Progenitor cell of endocrine pancreas (in vitro differentiated cells): ENCODE results near the gene HAO1. TPM values are rescaled to one million over a fixed set of nuclear protein-coding genes. Genes with fewer than 3 reads are reported as not detected.
A peak's percentile ranks its signal among the peaks of the same experiment; 100 is the strongest.

Experiments used
- DNase-seq: peaks from one replicate; pipeline ENCODE4 v3.0.0; 2021; ENCODE audit warnings: low spot score; ENCODE audit not compliant: unreplicated experiment
- H3K27ac Mint-ChIP-seq: 2 replicates; pipeline ENCODE4 v1.8.0; 2021; ENCODE audit warnings: mild to moderate bottlenecking, moderate library complexity, mixed read lengths
- H3K27me3 Mint-ChIP-seq: 2 replicates; pipeline ENCODE4 v1.8.0; 2021; ENCODE audit warnings: mixed read lengths
- H3K36me3 Mint-ChIP-seq: 2 replicates; pipeline ENCODE4 v1.8.0; 2022; ENCODE audit warnings: mixed read lengths; ENCODE audit not compliant: insufficient read depth
- H3K4me1 Mint-ChIP-seq: 2 replicates; pipeline ENCODE4 v1.8.0; 2021; ENCODE audit warnings: low read depth, mixed read lengths
- H3K4me3 Mint-ChIP-seq: 2 replicates; pipeline ENCODE4 v1.8.0; 2021; ENCODE audit warnings: low read depth, mild to moderate bottlenecking, moderate library complexity, mixed read lengths
- H3K9me3 Mint-ChIP-seq: 2 replicates; pipeline ENCODE4 v1.8.0; 2021; ENCODE audit warnings: low read depth, mixed read lengths
- total RNA-seq: library from RNA; stranded (reverse); gene quantifications from 2 replicates; pipeline ENCODE4 v1.2.1, GENCODE V29; 2021
- TF ChIP-seq, protein P1 (sequence below): fragments of 200-600 bp; sonication (generic); IDR thresholded peaks from one replicate; pipeline ENCODE4 v1.5.0; 2021; ENCODE audit warnings: antibody characterized with exemption, mild to moderate bottlenecking; ENCODE audit not compliant: unreplicated experiment

Gene HAO1
- total RNA-seq, 1 donor from 2014 or later, result not detected

DNA sequence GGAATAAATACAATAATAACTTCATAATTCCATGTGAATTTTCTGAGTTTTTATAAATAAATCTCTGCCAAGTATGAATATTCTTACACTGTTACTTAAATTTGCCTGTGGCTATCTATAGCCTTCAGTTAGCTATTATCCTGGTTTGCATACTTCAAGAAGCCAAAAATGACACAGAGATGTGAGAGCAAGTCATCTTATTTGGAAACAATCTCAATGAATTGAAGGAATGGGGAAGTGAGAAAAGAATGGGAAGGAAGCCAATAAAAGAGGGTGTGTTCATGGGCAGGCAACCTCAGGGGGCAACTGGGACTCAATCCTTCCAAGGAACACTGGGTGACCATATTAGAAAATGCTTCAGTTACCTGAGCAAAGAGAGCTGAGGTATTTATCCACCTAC is 9.9 kb downstream of the HAO1 start:
- no peak overlapping the region for H3K27ac Mint-ChIP-seq
- no peaks in the 10 kb centered on the region for H3K36me3 Mint-ChIP-seq
- no peaks in the 10 kb centered on the region for H3K9me3 Mint-ChIP-seq
- no peak for DNase-seq
- no peak overlapping the region for H3K4me3 Mint-ChIP-seq
- H3K4me1 Mint-ChIP-seq, result no peaks in the 10 kb centered on the region
- TF ChIP-seq, protein P1, sequence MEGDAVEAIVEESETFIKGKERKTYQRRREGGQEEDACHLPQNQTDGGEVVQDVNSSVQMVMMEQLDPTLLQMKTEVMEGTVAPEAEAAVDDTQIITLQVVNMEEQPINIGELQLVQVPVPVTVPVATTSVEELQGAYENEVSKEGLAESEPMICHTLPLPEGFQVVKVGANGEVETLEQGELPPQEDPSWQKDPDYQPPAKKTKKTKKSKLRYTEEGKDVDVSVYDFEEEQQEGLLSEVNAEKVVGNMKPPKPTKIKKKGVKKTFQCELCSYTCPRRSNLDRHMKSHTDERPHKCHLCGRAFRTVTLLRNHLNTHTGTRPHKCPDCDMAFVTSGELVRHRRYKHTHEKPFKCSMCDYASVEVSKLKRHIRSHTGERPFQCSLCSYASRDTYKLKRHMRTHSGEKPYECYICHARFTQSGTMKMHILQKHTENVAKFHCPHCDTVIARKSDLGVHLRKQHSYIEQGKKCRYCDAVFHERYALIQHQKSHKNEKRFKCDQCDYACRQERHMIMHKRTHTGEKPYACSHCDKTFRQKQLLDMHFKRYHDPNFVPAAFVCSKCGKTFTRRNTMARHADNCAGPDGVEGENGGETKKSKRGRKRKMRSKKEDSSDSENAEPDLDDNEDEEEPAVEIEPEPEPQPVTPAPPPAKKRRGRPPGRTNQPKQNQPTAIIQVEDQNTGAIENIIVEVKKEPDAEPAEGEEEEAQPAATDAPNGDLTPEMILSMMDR, result no peak
- H3K27me3 Mint-ChIP-seq, result no peaks in the 10 kb centered on the region

DNA sequence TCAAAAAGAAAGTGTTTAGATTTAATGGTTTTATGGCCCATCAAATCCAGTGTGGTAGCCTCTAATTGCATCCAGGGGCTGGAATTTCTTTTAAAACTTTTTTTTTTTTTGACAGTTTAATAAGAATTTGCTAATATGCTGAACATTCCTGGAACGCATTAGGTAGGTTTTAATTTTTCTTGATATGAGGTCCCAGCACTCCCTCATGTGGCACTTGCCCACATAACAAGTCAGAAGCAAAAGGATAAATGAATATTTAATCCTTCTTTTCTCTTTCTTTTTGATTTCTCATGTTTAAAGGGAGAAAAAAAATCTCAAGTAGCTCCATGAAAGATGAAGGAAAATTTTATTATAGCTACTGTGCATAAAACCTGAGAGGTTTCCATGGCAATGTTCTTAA is 13.5 kb downstream of the HAO1 start:
- Mint-ChIP-seq H3K4me1 (no peaks in the 10 kb centered on the region), H3K27me3 (no peaks in the 10 kb centered on the region), H3K9me3 (no peaks in the 10 kb centered on the region), H3K27ac (no peak overlapping the region), H3K4me3 (no peak overlapping the region), H3K36me3 (no peaks in the 10 kb centered on the region)
- TF ChIP-seq, protein P1, result peak; percentile 70
- no peak for DNase-seq

DNA sequence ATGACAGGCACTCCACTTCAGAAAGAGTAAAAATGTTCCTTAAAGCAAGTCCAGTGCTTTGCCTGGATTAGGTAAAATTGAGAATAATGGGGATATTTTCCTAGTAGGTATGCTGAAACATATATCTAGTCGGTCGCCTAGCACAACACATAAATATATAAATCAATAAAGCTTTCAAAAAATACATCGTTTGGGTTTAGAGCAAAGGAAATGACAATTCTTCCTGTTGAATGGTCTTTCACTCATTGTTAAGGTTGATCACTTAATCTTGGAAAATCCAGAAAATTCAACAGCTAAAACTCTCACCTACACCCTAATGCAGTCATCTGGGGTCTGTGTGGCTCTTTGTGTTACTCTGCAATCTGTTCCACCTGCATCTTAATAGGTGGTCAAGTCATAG is 13.9 kb downstream of the HAO1 start:
- TF ChIP-seq, protein P1, result no peak
- Mint-ChIP-seq H3K4me1 (no peaks in the 10 kb centered on the region), H3K9me3 (no peaks in the 10 kb centered on the region), H3K4me3 (no peak overlapping the region), H3K36me3 (no peaks in the 10 kb centered on the region), H3K27me3 (no peaks in the 10 kb centered on the region), H3K27ac (no peak overlapping the region)
- DNase-seq, result no peak

DNA sequence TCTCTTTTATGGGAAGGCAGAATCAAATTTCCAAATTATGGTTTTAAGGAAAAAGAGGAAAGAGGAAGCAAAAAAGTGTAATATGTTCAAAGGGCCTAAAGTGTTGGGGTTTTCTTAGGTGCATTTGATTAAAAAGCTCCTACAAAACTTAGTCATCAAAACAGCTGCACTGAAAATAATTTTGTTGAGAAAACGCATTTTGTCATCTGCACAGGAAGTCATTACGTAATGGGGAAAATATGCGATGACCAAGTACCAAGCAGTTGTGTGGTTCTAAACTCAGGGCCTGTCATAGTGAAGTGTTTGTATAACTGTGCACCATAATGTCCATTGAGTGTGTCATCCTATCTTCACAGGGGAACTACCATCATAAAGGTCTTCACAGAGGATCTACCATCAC is 15.6 kb downstream of the HAO1 start:
- DNase-seq, result no peak
- TF ChIP-seq, protein P1, result no peak
- Mint-ChIP-seq H3K27me3 (no peaks in the 10 kb centered on the region), H3K27ac (no peak overlapping the region), H3K9me3 (peaks cover 7% of the 10 kb centered on the region), H3K4me1 (no peaks in the 10 kb centered on the region), H3K4me3 (no peak overlapping the region), H3K36me3 (no peaks in the 10 kb centered on the region)

DNA sequence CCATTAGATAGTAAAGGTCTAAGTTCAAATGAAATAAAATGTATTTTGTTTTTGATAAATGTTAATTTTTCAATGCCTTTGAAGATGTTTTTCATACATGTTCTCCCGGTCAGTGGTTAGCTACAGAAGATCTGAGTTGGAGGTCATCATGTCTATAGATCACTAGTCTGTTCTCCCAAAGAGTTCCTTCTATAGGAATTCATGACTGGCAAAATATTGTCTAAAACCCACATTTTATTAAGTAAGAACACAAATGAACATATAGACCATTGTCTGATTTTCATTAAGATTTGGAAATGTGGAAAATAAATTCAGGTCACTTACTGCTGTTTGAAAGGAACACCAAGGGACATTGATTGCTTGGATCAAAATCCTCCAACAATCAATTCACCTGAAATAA is 23.6 kb downstream of the HAO1 start:
- no peaks in the 10 kb centered on the region for H3K36me3 Mint-ChIP-seq
- no peaks in the 10 kb centered on the region for H3K27me3 Mint-ChIP-seq
- H3K4me3 Mint-ChIP-seq, result no peak overlapping the region
- DNase-seq, result no peak
- H3K27ac Mint-ChIP-seq, result no peak overlapping the region
- no peaks in the 10 kb centered on the region for H3K4me1 Mint-ChIP-seq
- TF ChIP-seq, protein P1, result no peak
- peaks cover 7% of the 10 kb centered on the region for H3K9me3 Mint-ChIP-seq
